ENCODE data around the gene PROCA1. TPM values are rescaled to one million over a fixed set of nuclear protein-coding genes. Genes with fewer than 3 reads are reported as not detected.

The PROCA1 gene
- polyA plus RNA-seq, 1 donor (not counting 4 experiments of a cell fraction or from before 2014, with no cell fraction given) = 0.39 TPM

- H3K9me1 ChIP-seq (ENCODE audit: control insufficient read depth, extremely low read depth, insufficient read depth, low read length) = no peaks in the 10 kb centered on the region
- H3K36me3 ChIP-seq (ENCODE audit: control insufficient read depth in 2 of 2, extremely low read depth in 1 of 2, insufficient read depth in 2 of 2, low read length in 2 of 2) = peaks cover 18 to 34% of the 10 kb centered on the region in 2 experiments
- dilution Hi-C loops (cut with MboI; ENCODE audit: extremely low pct_ligation_motif_present, low sequenced_read_pairs) = no loop called here
- peaks cover 26% of the 10 kb centered on the region for H4K20me1 ChIP-seq (ENCODE audit: control insufficient read depth, extremely low read depth, insufficient read depth, low read length)
- H3K4me3 ChIP-seq (ENCODE audit: control insufficient read depth in 2 of 3, extremely low read depth in 1 of 3, insufficient read depth in 2 of 3, low read depth in 1 of 3, low read length in 3 of 3) = peak within 1 kb of the TSS; percentile 61 to 87 (median 78)
- H3K9ac ChIP-seq (ENCODE audit: control insufficient read depth, extremely low read depth, insufficient read depth, low read length) = peak within 1 kb of the TSS; percentile 98
- no peaks in the 10 kb centered on the region for H3K9me3 ChIP-seq (ENCODE audit: control insufficient read depth, low read depth, low read length)
- FAIRE-seq (no peak), DNase-seq (ENCODE audit: low read depth, low spot score) (no peak)
- H2AFZ ChIP-seq (ENCODE audit: control insufficient read depth, low read length) = peak within 1 kb of the TSS; percentile 74
- peak within 1 kb of the TSS; percentile 91 for H3K4me2 ChIP-seq (ENCODE audit: control insufficient read depth, extremely low read depth, insufficient read depth, low read depth, low read length)
- peak within 1 kb of the TSS; percentile 99 for H3K27ac ChIP-seq (ENCODE audit: control insufficient read depth, insufficient read depth, low read length)
- H3K79me2 ChIP-seq (ENCODE audit: control insufficient read depth, insufficient read depth, low read length) = peaks cover 22% of the 10 kb centered on the region
- peaks cover 51% of the 10 kb centered on the region for H3K4me1 ChIP-seq (ENCODE audit: control insufficient read depth, extremely low read depth, insufficient read depth, low read length)
- TF ChIP-seq EZH2 (IDR thresholded peaks at IDR 0.05; ENCODE audit: low read length) = no peak
- TF ChIP-seq, protein P1, sequence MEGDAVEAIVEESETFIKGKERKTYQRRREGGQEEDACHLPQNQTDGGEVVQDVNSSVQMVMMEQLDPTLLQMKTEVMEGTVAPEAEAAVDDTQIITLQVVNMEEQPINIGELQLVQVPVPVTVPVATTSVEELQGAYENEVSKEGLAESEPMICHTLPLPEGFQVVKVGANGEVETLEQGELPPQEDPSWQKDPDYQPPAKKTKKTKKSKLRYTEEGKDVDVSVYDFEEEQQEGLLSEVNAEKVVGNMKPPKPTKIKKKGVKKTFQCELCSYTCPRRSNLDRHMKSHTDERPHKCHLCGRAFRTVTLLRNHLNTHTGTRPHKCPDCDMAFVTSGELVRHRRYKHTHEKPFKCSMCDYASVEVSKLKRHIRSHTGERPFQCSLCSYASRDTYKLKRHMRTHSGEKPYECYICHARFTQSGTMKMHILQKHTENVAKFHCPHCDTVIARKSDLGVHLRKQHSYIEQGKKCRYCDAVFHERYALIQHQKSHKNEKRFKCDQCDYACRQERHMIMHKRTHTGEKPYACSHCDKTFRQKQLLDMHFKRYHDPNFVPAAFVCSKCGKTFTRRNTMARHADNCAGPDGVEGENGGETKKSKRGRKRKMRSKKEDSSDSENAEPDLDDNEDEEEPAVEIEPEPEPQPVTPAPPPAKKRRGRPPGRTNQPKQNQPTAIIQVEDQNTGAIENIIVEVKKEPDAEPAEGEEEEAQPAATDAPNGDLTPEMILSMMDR (optimal IDR thresholded peaks at IDR 0.05 in 1 of 3, IDR thresholded peaks at IDR 0.05 in 1 of 3, conservative IDR thresholded peaks at IDR 0.05 in 1 of 3; ENCODE audit: extremely low read depth in 1 of 3, insufficient read depth in 2 of 3, low read length in 3 of 3) = no peak
- H3K27me3 ChIP-seq (ENCODE audit: control insufficient read depth, extremely low read depth, insufficient read depth, low read length) = no peaks in the 10 kb centered on the region
Measured at GRCh38 chr17:28726226-28726626, 14.5 kb upstream of the PROCA1 start, which contains the start of gene TLCD1. TSS of gene TLCD1 (minus strand) at chr17:28726233. CDS start at chr17:28726097, 136 bp downstream.

- Histone ChIP-seq H4K20me1 (ENCODE audit: control insufficient read depth, extremely low read depth, insufficient read depth, low read length) (peaks cover 26% of the 10 kb centered on the region), H3K4me2 (ENCODE audit: control insufficient read depth, extremely low read depth, insufficient read depth, low read depth, low read length) (peak overlapping the region; percentile 85), H3K9me1 (ENCODE audit: control insufficient read depth, extremely low read depth, insufficient read depth, low read length) (no peaks in the 10 kb centered on the region), H3K27ac (ENCODE audit: control insufficient read depth, insufficient read depth, low read length) (peak overlapping the region; percentile 82), H3K36me3 (ENCODE audit: control insufficient read depth in 2 of 2, extremely low read depth in 1 of 2, insufficient read depth in 2 of 2, low read length in 2 of 2) (peaks cover 20 to 38% of the 10 kb centered on the region in 2 experiments), H2AFZ (ENCODE audit: control insufficient read depth, low read length) (no peak overlapping the region), H3K9me3 (ENCODE audit: control insufficient read depth, low read depth, low read length) (no peaks in the 10 kb centered on the region), H3K9ac (ENCODE audit: control insufficient read depth, extremely low read depth, insufficient read depth, low read length) (peak overlapping the region; percentile 98), H3K27me3 (ENCODE audit: control insufficient read depth, extremely low read depth, insufficient read depth, low read length) (no peaks in the 10 kb centered on the region), H3K4me3 (ENCODE audit: control insufficient read depth in 2 of 3, extremely low read depth in 1 of 3, insufficient read depth in 2 of 3, low read depth in 1 of 3, low read length in 3 of 3) (peak overlapping the region; percentile 61 to 68 (median 62)), H3K79me2 (ENCODE audit: control insufficient read depth, insufficient read depth, low read length) (peaks cover 27% of the 10 kb centered on the region), H3K4me1 (ENCODE audit: control insufficient read depth, extremely low read depth, insufficient read depth, low read length) (peaks cover 53% of the 10 kb centered on the region)
- DNase-seq (ENCODE audit: low read depth, low spot score) (no peak), FAIRE-seq (no peak)
- dilution Hi-C loops (cut with MboI; ENCODE audit: extremely low pct_ligation_motif_present, low sequenced_read_pairs) = no loop called here
- TF ChIP-seq EZH2 (IDR thresholded peaks at IDR 0.05; ENCODE audit: low read length) = no peak
- TF ChIP-seq, protein P1 (optimal IDR thresholded peaks at IDR 0.05 in 1 of 3, IDR thresholded peaks at IDR 0.05 in 1 of 3, conservative IDR thresholded peaks at IDR 0.05 in 1 of 3; ENCODE audit: extremely low read depth in 1 of 3, insufficient read depth in 2 of 3, low read length in 3 of 3) = peak in 1 of 3 experiments; percentile 0
Measured at GRCh38 chr17:28725660-28726225, 14.1 kb upstream of the PROCA1 start.

Data from keratinocyte (primary cell).